ENCODE data around the gene ATP9A. TPM values are rescaled to one million over a fixed set of nuclear protein-coding genes. Genes with fewer than 3 reads are reported as not detected.
"Not testable (repeated sequence)": the region's sequence is repeated elsewhere in the genome, so short reads cannot be mapped to it uniquely, and the experiment has no call there.

ATP9A gene
- polyA plus RNA-seq, 1 experiment, result 35.3 TPM

GRCh38 chr20:51656726-51657260, 111.4 kb downstream of the ATP9A start:
- Histone ChIP-seq H3K9me3 (ENCODE audit: control insufficient read depth, insufficient read depth, low read length) (no peaks in the 10 kb centered on the region), H3K27ac (ENCODE audit: low read depth, low read length) (no peak overlapping the region), H3K27me3 (ENCODE audit: control insufficient read depth, insufficient read depth, low read length) (no peaks in the 10 kb centered on the region), H3K4me3 (ENCODE audit: low read depth, low read length) (no peak overlapping the region)
- DNase-seq (ENCODE audit: low read depth, low spot score), result no peak
- ChIA-PET CTCF (no interaction called here), POLR2A (no interaction called here)
- TF ChIP-seq CTCF (IDR thresholded peaks at IDR 0.05; ENCODE audit: low read depth, low read length), result no peak

- DNase-seq (ENCODE audit: low read depth, low spot score); CTCF ChIA-PET; H3K27me3 ChIP-seq (ENCODE audit: control insufficient read depth, insufficient read depth, low read length); H3K9me3 ChIP-seq (ENCODE audit: control insufficient read depth, insufficient read depth, low read length); H3K27ac ChIP-seq (ENCODE audit: low read depth, low read length); H3K4me3 ChIP-seq (ENCODE audit: low read depth, low read length); POLR2A ChIA-PET: not testable (repeated sequence)
Measured at GRCh38 chr20:51656089-51656488, 112.1 kb downstream of the ATP9A start.

GRCh38 chr20:51654495-51654894, 113.7 kb downstream of the ATP9A start:
- TF ChIP-seq CTCF (IDR thresholded peaks at IDR 0.05; ENCODE audit: low read depth, low read length), result no peak
- Histone ChIP-seq H3K4me3 (ENCODE audit: low read depth, low read length) (no peak overlapping the region), H3K9me3 (ENCODE audit: control insufficient read depth, insufficient read depth, low read length) (no peaks in the 10 kb centered on the region), H3K27ac (ENCODE audit: low read depth, low read length) (no peak overlapping the region), H3K27me3 (ENCODE audit: control insufficient read depth, insufficient read depth, low read length) (no peaks in the 10 kb centered on the region)
- ChIA-PET CTCF (no interaction called here), POLR2A (no interaction called here)
- no peak for DNase-seq (ENCODE audit: low read depth, low spot score)

GRCh38 chr20:51654060-51654459, 114.1 kb downstream of the ATP9A start:
- H3K4me3 ChIP-seq (ENCODE audit: low read depth, low read length), result no peak overlapping the region
- H3K9me3 ChIP-seq (ENCODE audit: control insufficient read depth, insufficient read depth, low read length), result no peaks in the 10 kb centered on the region
- H3K27me3 ChIP-seq (ENCODE audit: control insufficient read depth, insufficient read depth, low read length), result no peaks in the 10 kb centered on the region
- H3K27ac ChIP-seq (ENCODE audit: low read depth, low read length), result no peak overlapping the region
- ChIA-PET POLR2A (no interaction called here), CTCF (interaction anchor here (0.6 kb wide), 1 partner anchor 251 kb away, joined by 4 read pairs; no protein-coding TSS in a partner anchor)
- no peak for TF ChIP-seq CTCF (IDR thresholded peaks at IDR 0.05; ENCODE audit: low read depth, low read length)
- no peak for DNase-seq (ENCODE audit: low read depth, low spot score)

- Histone ChIP-seq H3K4me3 (ENCODE audit: low read depth, low read length) (no peak overlapping the region), H3K9me3 (ENCODE audit: control insufficient read depth, insufficient read depth, low read length) (no peaks in the 10 kb centered on the region), H3K27me3 (ENCODE audit: control insufficient read depth, insufficient read depth, low read length) (no peaks in the 10 kb centered on the region), H3K27ac (ENCODE audit: low read depth, low read length) (no peak overlapping the region)
- ChIA-PET CTCF (interaction anchor here (1.4 kb wide), 1 partner anchor 44 kb away, joined by 3 read pairs; no protein-coding TSS in a partner anchor), POLR2A (no interaction called here)
- TF ChIP-seq CTCF (IDR thresholded peaks at IDR 0.05; ENCODE audit: low read depth, low read length), result no peak
- DNase-seq (ENCODE audit: low read depth, low spot score), result no peak
Measured at GRCh38 chr20:51653226-51653625, 115.0 kb downstream of the ATP9A start.

All from AG04450 (cell line).